Measurements from ENCODE around the gene MAP1LC3B2. TPM values are rescaled to one million over a fixed set of nuclear protein-coding genes. Genes with fewer than 3 reads are reported as not detected.

Gene MAP1LC3B2
- total RNA-seq (0.60 TPM in 1 of 2 replicates, not detected in the other), polyA plus RNA-seq (3.3 and 5.3 TPM in 2 replicates)

DNA sequence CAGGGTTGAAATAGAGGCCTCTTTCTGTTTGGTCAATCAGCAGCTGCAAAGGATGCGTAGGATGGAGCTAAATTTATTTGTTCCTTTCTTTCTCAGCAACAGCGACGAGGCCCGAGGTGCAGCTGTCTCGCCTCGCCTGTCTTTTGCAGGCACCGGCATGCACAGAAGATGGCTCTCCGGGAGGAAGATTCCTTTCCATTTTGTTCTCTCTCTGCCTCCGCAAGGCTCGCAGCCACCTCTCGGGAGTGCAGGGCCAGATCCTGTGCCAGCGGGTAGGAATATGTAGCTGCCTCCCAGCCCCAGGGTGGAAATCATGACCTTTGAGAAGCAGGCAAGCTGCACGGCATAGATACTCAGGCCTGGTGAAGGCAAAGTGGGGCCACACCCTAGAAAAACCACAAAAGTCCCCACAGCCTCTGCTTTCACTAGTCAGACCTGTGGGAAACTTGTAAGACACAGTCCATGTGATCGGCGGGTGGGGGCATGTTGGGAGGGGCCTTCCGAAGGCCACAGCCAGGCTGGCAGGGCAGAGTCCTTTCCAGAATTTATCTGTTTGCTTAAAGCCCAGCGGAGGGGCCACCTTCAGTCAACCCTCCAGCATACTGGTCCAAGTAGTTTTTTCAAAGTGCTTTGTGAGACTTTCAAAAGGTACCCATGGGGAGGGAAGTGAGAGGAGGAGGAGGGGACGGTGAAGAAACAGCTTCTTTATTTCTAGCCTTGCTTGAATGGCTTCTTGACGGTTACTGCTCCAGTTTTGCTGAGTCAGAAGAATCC is at the start of gene MAP1LC3B2:
MAP1LC3B2 (plus strand) TSS at position 220 of the 774 bp plus-strand sequence. CDS start 16,562 bp downstream, outside the sequence.
- Histone ChIP-seq H2AFZ (peak within 1 kb of the TSS; percentile 5), H3K27ac (peak within 1 kb of the TSS; percentile 66), H3K4me1 (ENCODE audit: insufficient read depth) (peaks cover 19% of the 10 kb centered on the region), H3K4me2 (peak within 1 kb of the TSS; percentile 18), H3K27me3 (no peaks in the 10 kb centered on the region), H4K20me1 (ENCODE audit: insufficient read depth, poor library complexity, severe bottlenecking) (no peaks in the 10 kb centered on the region), H3K9me3 (ENCODE audit: low read depth) (peaks cover 12% of the 10 kb centered on the region), H3K36me3 (replicated peaks; ENCODE audit: insufficient read depth, low read depth) (no peaks in the 10 kb centered on the region), H3K79me2 (no peaks in the 10 kb centered on the region), H3K9me2 (replicated peaks; ENCODE audit: insufficient read depth) (no peaks in the 10 kb centered on the region), H3K4me3 (no peak within 1 kb of the TSS)
- TF ChIP-seq EZH2phosphoT487 (IDR thresholded peaks at IDR 0.05; ENCODE audit: low read depth, severe bottlenecking, unreplicated experiment) (no peak), EZH2 (IDR thresholded peaks at IDR 0.05; ENCODE audit: borderline replicate concordance) (no peak)
- TF ChIP-seq, protein P1, sequence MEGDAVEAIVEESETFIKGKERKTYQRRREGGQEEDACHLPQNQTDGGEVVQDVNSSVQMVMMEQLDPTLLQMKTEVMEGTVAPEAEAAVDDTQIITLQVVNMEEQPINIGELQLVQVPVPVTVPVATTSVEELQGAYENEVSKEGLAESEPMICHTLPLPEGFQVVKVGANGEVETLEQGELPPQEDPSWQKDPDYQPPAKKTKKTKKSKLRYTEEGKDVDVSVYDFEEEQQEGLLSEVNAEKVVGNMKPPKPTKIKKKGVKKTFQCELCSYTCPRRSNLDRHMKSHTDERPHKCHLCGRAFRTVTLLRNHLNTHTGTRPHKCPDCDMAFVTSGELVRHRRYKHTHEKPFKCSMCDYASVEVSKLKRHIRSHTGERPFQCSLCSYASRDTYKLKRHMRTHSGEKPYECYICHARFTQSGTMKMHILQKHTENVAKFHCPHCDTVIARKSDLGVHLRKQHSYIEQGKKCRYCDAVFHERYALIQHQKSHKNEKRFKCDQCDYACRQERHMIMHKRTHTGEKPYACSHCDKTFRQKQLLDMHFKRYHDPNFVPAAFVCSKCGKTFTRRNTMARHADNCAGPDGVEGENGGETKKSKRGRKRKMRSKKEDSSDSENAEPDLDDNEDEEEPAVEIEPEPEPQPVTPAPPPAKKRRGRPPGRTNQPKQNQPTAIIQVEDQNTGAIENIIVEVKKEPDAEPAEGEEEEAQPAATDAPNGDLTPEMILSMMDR (IDR thresholded peaks at IDR 0.05; ENCODE audit: poor library complexity) = no peak
- peak; percentile 86 for DNase-seq (ENCODE audit: low spot score)
- WGBS (ENCODE audit: low lambda C conversion rate, missing lambda C conversion rate) = 70% methylated on average over 19 of the region's 19 CpGs

DNA sequence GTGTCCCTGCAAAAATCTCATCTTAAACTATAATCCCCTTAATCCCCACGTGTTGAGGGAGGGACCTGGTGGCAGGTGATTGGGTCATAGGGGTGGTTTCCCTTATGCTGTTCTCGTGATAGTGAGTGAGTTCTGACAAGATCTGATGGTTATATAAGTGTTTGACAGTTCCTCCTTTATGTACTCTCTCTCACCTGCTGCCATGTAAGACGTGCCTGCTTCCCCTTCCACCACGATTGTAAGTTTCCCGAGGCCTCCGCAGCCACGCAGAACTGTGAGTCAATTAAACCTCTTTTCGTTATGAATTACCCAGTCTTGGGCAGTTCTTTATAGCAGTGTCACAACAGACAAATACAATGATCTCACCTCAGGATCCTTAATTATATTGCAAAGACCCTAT is 45.2 kb upstream of the MAP1LC3B2 start:
- Histone ChIP-seq H2AFZ (no peak overlapping the region), H3K36me3 (replicated peaks; ENCODE audit: insufficient read depth, low read depth) (no peaks in the 10 kb centered on the region), H3K4me1 (ENCODE audit: insufficient read depth) (no peaks in the 10 kb centered on the region), H4K20me1 (ENCODE audit: insufficient read depth, poor library complexity, severe bottlenecking) (no peaks in the 10 kb centered on the region), H3K9me3 (ENCODE audit: low read depth) (no peaks in the 10 kb centered on the region), H3K79me2 (no peaks in the 10 kb centered on the region), H3K4me2 (no peak overlapping the region), H3K27me3 (no peaks in the 10 kb centered on the region), H3K9me2 (replicated peaks; ENCODE audit: insufficient read depth) (no peaks in the 10 kb centered on the region), H3K27ac (no peak overlapping the region), H3K4me3 (no peak overlapping the region)
- DNase-seq (ENCODE audit: low spot score) = no peak
- TF ChIP-seq EZH2phosphoT487 (IDR thresholded peaks at IDR 0.05; ENCODE audit: low read depth, severe bottlenecking, unreplicated experiment) (no peak), EZH2 (IDR thresholded peaks at IDR 0.05; ENCODE audit: borderline replicate concordance) (no peak)
- TF ChIP-seq, protein P1 (IDR thresholded peaks at IDR 0.05; ENCODE audit: poor library complexity) = no peak
- 88% methylated on average over 8 of the region's 8 CpGs for WGBS (ENCODE audit: low lambda C conversion rate, missing lambda C conversion rate)

- Histone ChIP-seq H2AFZ (no peak overlapping the region), H3K4me2 (no peak overlapping the region), H3K36me3 (replicated peaks; ENCODE audit: insufficient read depth, low read depth) (no peaks in the 10 kb centered on the region), H3K9me2 (replicated peaks; ENCODE audit: insufficient read depth) (no peaks in the 10 kb centered on the region), H3K4me3 (no peak overlapping the region), H3K4me1 (ENCODE audit: insufficient read depth) (no peaks in the 10 kb centered on the region), H3K27me3 (no peaks in the 10 kb centered on the region), H3K9me3 (ENCODE audit: low read depth) (no peaks in the 10 kb centered on the region), H4K20me1 (ENCODE audit: insufficient read depth, poor library complexity, severe bottlenecking) (no peaks in the 10 kb centered on the region), H3K79me2 (no peaks in the 10 kb centered on the region), H3K27ac (no peak overlapping the region)
- 94% methylated on average over 4 of the region's 4 CpGs for WGBS (ENCODE audit: low lambda C conversion rate, missing lambda C conversion rate)
- TF ChIP-seq, protein P1 (IDR thresholded peaks at IDR 0.05; ENCODE audit: poor library complexity) = no peak
- TF ChIP-seq EZH2phosphoT487 (IDR thresholded peaks at IDR 0.05; ENCODE audit: low read depth, severe bottlenecking, unreplicated experiment) (no peak), EZH2 (IDR thresholded peaks at IDR 0.05; ENCODE audit: borderline replicate concordance) (no peak)
- DNase-seq (ENCODE audit: low spot score) = no peak
Measured at GRCh38 chr12:116515684-116516083, 43.5 kb upstream of the MAP1LC3B2 start.

All from hepatocyte (in vitro differentiated cells).